HEK293 (cell line): ENCODE results near the gene ZFHX2.

Experiments
- CTCF ChIA-PET: fragments of 350-600 bp; formaldehyde crosslinking; extraction: SDS; loops from one replicate; lab custom pipeline; 2021; ENCODE audit warnings: antibody characterized with exemption; lab: Yijun Ruan, JAX
- POLR2A ChIA-PET: fragments of 300-600 bp; formaldehyde crosslinking; extraction: SDS; loops from one replicate; lab custom pipeline; 2020; ENCODE audit warnings: antibody characterized with exemption, inconsistent platforms; lab: Yijun Ruan, JAX
- H3K27ac ChIP-seq: fragments of 200-500 bp; sonication (Bioruptor generic); 2 replicates; pipeline ENCODE4 v1.5.1; 2014; ENCODE audit warnings: low read depth, low read length, control low read depth, inconsistent platforms; ENCODE audit errors: extremely low read depth
- H3K36me3 ChIP-seq, 2 experiments: fragments of 200-500 bp in 1 of 2; sonication (Bioruptor generic) in 1 of 2; 1 replicate in 1 of 2; 2 replicates in 1 of 2; pipeline ENCODE4 v1.5.1; 2014 to 2017; ENCODE audit warnings: inconsistent platforms in 2 of 2, low read length in 2 of 2; ENCODE audit not compliant: control insufficient read depth in 2 of 2, insufficient read depth in 1 of 2
- H3K4me1 ChIP-seq: fragments of 200-500 bp; sonication (Bioruptor generic); 2 replicates; pipeline ENCODE4 v1.5.1; 2014; ENCODE audit warnings: mild to moderate bottlenecking, low read length, inconsistent platforms; ENCODE audit not compliant: control insufficient read depth, insufficient read depth
- H3K4me3 ChIP-seq: 2 replicates; pipeline ENCODE4 v1.5.1; 2011; ENCODE audit warnings: low read depth, mild to moderate bottlenecking, control low read depth, low read length, moderate library complexity
- H3K9me3 ChIP-seq: fragments of 200-500 bp; sonication (Bioruptor generic); 2 replicates; pipeline ENCODE4 v1.5.1; 2014; ENCODE audit warnings: low read depth, low read length, inconsistent platforms; ENCODE audit not compliant: control insufficient read depth, insufficient read depth
- KLF10 ChIP-seq: fragments of 450-650 bp; IDR thresholded peaks from 2 replicates; pipeline ENCODE4 v1.5.1; 2018; ENCODE audit warnings: missing biosample characterization, mild to moderate bottlenecking, missing genetic modification characterization
- PRDM10 ChIP-seq: fragments of 450-650 bp; formaldehyde crosslinking; IDR thresholded peaks from 2 replicates; pipeline ENCODE4 v1.5.1; 2016; ENCODE audit warnings: missing biosample characterization, missing genetic modification characterization
- SETDB1 ChIP-seq: IDR thresholded peaks from one replicate; pipeline ENCODE4 v1.6.1; 2017; ENCODE audit warnings: mild to moderate bottlenecking, low read length, moderate library complexity, mixed read lengths; ENCODE audit not compliant: insufficient read length
- SP7 ChIP-seq: fragments of 450-650 bp; formaldehyde crosslinking; IDR thresholded peaks from 2 replicates; pipeline ENCODE4 v1.5.1; 2016; ENCODE audit warnings: missing biosample characterization, missing genetic modification characterization
- ZFP41 ChIP-seq: fragments of 450-650 bp; formaldehyde crosslinking; IDR thresholded peaks from 2 replicates; pipeline ENCODE4 v1.5.1; 2016; ENCODE audit warnings: missing biosample characterization, missing genetic modification characterization, borderline replicate concordance
- ZFP69B ChIP-seq: fragments of 450-650 bp; formaldehyde crosslinking; IDR thresholded peaks from 2 replicates; pipeline ENCODE4 v1.5.1; 2016; ENCODE audit warnings: missing biosample characterization, missing genetic modification characterization
- ZNF146 ChIP-seq: fragments of 450-650 bp; formaldehyde crosslinking; IDR thresholded peaks from 2 replicates; pipeline ENCODE4 v1.5.1; 2016; ENCODE audit warnings: missing biosample characterization, missing genetic modification characterization
- ZNF174 ChIP-seq: fragments of 450-650 bp; formaldehyde crosslinking; IDR thresholded peaks from 2 replicates; pipeline ENCODE4 v1.5.0; 2017; ENCODE audit warnings: missing biosample characterization, mild to moderate bottlenecking, missing genetic modification characterization
- ZNF274 ChIP-seq, 2 experiments: fragments of 200-500 bp in 1 of 2; fragments of 450-650 bp in 1 of 2; sonication (Bioruptor generic) in 1 of 2; formaldehyde crosslinking in 1 of 2; IDR thresholded peaks; 2 replicates each; pipeline versions ENCODE4 v1.5.1 to v1.6.1; 2014 to 2016; ENCODE audit warnings: borderline replicate concordance in 1 of 2, inconsistent platforms in 1 of 2, low read length in 1 of 2, missing biosample characterization in 1 of 2, missing genetic modification characterization in 1 of 2
- ZNF350 ChIP-seq: fragments of 450-650 bp; formaldehyde crosslinking; IDR thresholded peaks from 2 replicates; pipeline ENCODE4 v1.5.0; 2017; ENCODE audit warnings: missing biosample characterization, mild to moderate bottlenecking, missing genetic modification characterization
- ZNF354C ChIP-seq: fragments of 450-650 bp; formaldehyde crosslinking; IDR thresholded peaks from 2 replicates; pipeline ENCODE4 v1.5.1; 2016; ENCODE audit warnings: missing biosample characterization, missing genetic modification characterization, low read depth, borderline replicate concordance
- ZNF404 ChIP-seq: fragments of 450-650 bp; formaldehyde crosslinking; IDR thresholded peaks from 2 replicates; pipeline ENCODE4 v1.5.1; 2017; ENCODE audit warnings: missing biosample characterization, missing genetic modification characterization
- ZNF449 ChIP-seq: fragments of 450-650 bp; formaldehyde crosslinking; IDR thresholded peaks from 2 replicates; pipeline ENCODE4 v1.5.1; 2017; ENCODE audit warnings: missing biosample characterization, mild to moderate bottlenecking, missing genetic modification characterization, moderate library complexity
- ZNF596 ChIP-seq: fragments of 450-650 bp; IDR thresholded peaks from 2 replicates; pipeline ENCODE4 v1.5.0; 2018; ENCODE audit warnings: missing biosample characterization, mild to moderate bottlenecking, missing genetic modification characterization, moderate library complexity
- ZNF626 ChIP-seq: fragments of 450-650 bp; sonication (Bioruptor Pico); formaldehyde crosslinking; IDR thresholded peaks from 2 replicates; pipeline ENCODE4 v1.5.1; 2018; ENCODE audit warnings: missing biosample characterization, missing genetic modification characterization, inconsistent platforms
- ZNF629 ChIP-seq: fragments of 450-650 bp; formaldehyde crosslinking; IDR thresholded peaks from 2 replicates; pipeline ENCODE4 v1.5.1; 2017; ENCODE audit warnings: missing biosample characterization, missing genetic modification characterization
- ZNF670 ChIP-seq: fragments of 450-650 bp; formaldehyde crosslinking; IDR thresholded peaks from 2 replicates; pipeline ENCODE4 v1.5.1; 2016; ENCODE audit warnings: missing biosample characterization, missing genetic modification characterization, low read depth
- ZNF692 ChIP-seq: fragments of 450-650 bp; formaldehyde crosslinking; IDR thresholded peaks from 2 replicates; pipeline ENCODE4 v1.5.1; 2016; ENCODE audit warnings: missing biosample characterization, missing genetic modification characterization
- ZNF76 ChIP-seq: fragments of 450-650 bp; formaldehyde crosslinking; IDR thresholded peaks from 2 replicates; pipeline ENCODE4; 2016; ENCODE audit warnings: low read depth, missing biosample characterization, missing genetic modification characterization, borderline replicate concordance

Gene ZFHX2

GRCh38 chr14:23555882-23556699 lies 4.5 kb upstream of the ZFHX2 start, which contains the start of gene THTPA (continued):
- TF ChIP-seq ZNF274 (IDR thresholded peaks at IDR 0.05; ENCODE audit: low read length) (no peak), ZNF274 (tag by site-specific recombination; IDR thresholded peaks at IDR 0.05; ENCODE audit: borderline replicate concordance) (no peak), ZNF692 (tag by site-specific recombination) (peak; percentile 95), ZNF404 (tag by site-specific recombination) (no peak), ZFP41 (no peak), ZNF174 (tag by site-specific recombination) (no peak), ZNF350 (tag by site-specific recombination) (no peak), ZNF626 (tag by site-specific recombination) (no peak), ZNF354C (tag by site-specific recombination) (no peak), ZNF629 (tag by site-specific recombination) (peak; percentile 62), ZNF596 (tag by site-specific recombination) (no peak), SP7 (tag by site-specific recombination) (peak; percentile 80), ZFP69B (tag by site-specific recombination) (peak; percentile 96), ZNF670 (tag by site-specific recombination) (no peak), ZNF76 (tag by site-specific recombination) (peak; percentile 99), ZNF146 (no peak), ZNF449 (peak; percentile 70)

- Histone ChIP-seq H3K4me1 (peaks cover 10% of the 10 kb centered on the region), H3K9me3 (no peaks in the 10 kb centered on the region), H3K36me3 (peaks cover 4 to 29% of the 10 kb centered on the region in 2 experiments; a peak in 2 of 3 replicates), H3K4me3 (peak overlapping the region; percentile 85), H3K27ac (peak overlapping the region; percentile 81; the same call in 1 of the 2 replicates)
- no peak for TF ChIP-seq ZNF596 (tag by site-specific recombination)
- no peak for TF ChIP-seq SETDB1
- no peak for TF ChIP-seq KLF10 (tag by site-specific recombination)
- no peak for TF ChIP-seq PRDM10 (tag by site-specific recombination)
- CTCF ChIA-PET: interaction anchor here (2.0 to 10.1 kb wide), 2 partner anchors 8 to 75 kb away, joined by 6 to 338 read pairs; no protein-coding TSS in a partner anchor
- POLR2A ChIA-PET: interaction anchor here (0.6 to 1.2 kb wide), 8 partner anchors 9 to 262 kb away, joined by 3 to 10 read pairs (median 6); partner anchors contain the start of genes AP1G2, BCL2L2 and PABPN1
Observed at GRCh38 chr14:23555533-23555881, 3.9 kb upstream of the ZFHX2 start.
